A673 (cell line): ENCODE data around the gene TTLL7. TPM values are rescaled to one million over a fixed set of nuclear protein-coding genes. Genes with fewer than 3 reads are reported as not detected.

Source experiments
- BruUV-seq: library from RNA; stranded (reverse); fragments of 400-500 nt; replicated peaks from 2 replicates; lab custom pipeline; 2021; lab: Mats Ljungman, UMichigan
- CTCF ChIA-PET: fragments of 300-600 bp; sonication (Branson Sonifier 250); formaldehyde crosslinking; loops from one replicate; lab custom pipeline; 2022; ENCODE audit warnings: antibody characterized with exemption; lab: Charles Lee
- POLR2A ChIA-PET: fragments of 300-600 bp; sonication (Branson Sonifier 250); formaldehyde crosslinking; loops from one replicate; lab custom pipeline; 2022; ENCODE audit warnings: antibody characterized with exemption; ENCODE audit not compliant: low non-redundant PET; lab: Charles Lee
- DNase-seq: peaks from one replicate; pipeline ENCODE4 v3.0.0-alpha.2; 2015; ENCODE audit warnings: low spot score
- H3K27ac ChIP-seq: fragments of 200-600 bp; sonication (generic); 2 replicates; pipeline ENCODE4 v1.5.1; 2016; ENCODE audit warnings: mixed run types, low read depth, mild to moderate bottlenecking, mixed read lengths, antibody characterized with exemption, low read length; ENCODE audit not compliant: poor library complexity, severe bottlenecking
- H3K27me3 ChIP-seq: fragments of 200-600 bp; sonication (generic); replicated peaks from 2 replicates; pipeline ENCODE4 v1.6.1; 2017; ENCODE audit warnings: mixed run types, low read depth, mild to moderate bottlenecking, mixed read lengths, antibody characterized with exemption, low read length; ENCODE audit not compliant: insufficient read depth, poor library complexity
- H3K36me3 ChIP-seq: fragments of 200-600 bp; sonication (generic); 2 replicates; pipeline ENCODE4 v1.6.1; 2016; ENCODE audit warnings: mixed run types, mild to moderate bottlenecking, mixed read lengths, antibody characterized with exemption, low read length; ENCODE audit not compliant: insufficient read depth, poor library complexity, severe bottlenecking
- H3K4me1 ChIP-seq: fragments of 200-600 bp; sonication (generic); 2 replicates; pipeline ENCODE4 v1.6.1; 2017; ENCODE audit warnings: mixed run types, mild to moderate bottlenecking, mixed read lengths, antibody characterized with exemption, low read length; ENCODE audit not compliant: insufficient read depth, poor library complexity, severe bottlenecking
- H3K4me3 ChIP-seq: fragments of 200-600 bp; sonication (generic); 2 replicates; pipeline ENCODE4 v1.5.1; 2016; ENCODE audit warnings: low read depth, mixed run types, mild to moderate bottlenecking, mixed read lengths, low read length; ENCODE audit not compliant: poor library complexity, severe bottlenecking
- H3K9me3 ChIP-seq: fragments of 200-600 bp; sonication (generic); 2 replicates; pipeline ENCODE4 v1.6.1; 2016; ENCODE audit warnings: mixed run types, low read depth, mild to moderate bottlenecking, mixed read lengths, antibody characterized with exemption, low read length; ENCODE audit not compliant: poor library complexity, severe bottlenecking
- CTCF ChIP-seq: fragments of 300-800, 200-600 bp; sonication (generic); conservative IDR thresholded peaks from 2 replicates; pipeline ENCODE4 v1.5.1; 2017; ENCODE audit warnings: low read depth, mild to moderate bottlenecking, antibody characterized with exemption, low read length, moderate library complexity, mixed read lengths
- EZH2 ChIP-seq: fragments of 200-600 bp; sonication (generic); IDR thresholded peaks from 2 replicates; pipeline ENCODE4 v1.6.1; 2017; ENCODE audit warnings: borderline replicate concordance, low read depth, mild to moderate bottlenecking, mixed read lengths, antibody characterized with exemption, low read length; ENCODE audit not compliant: poor library complexity, severe bottlenecking
- intact Hi-C: fragments of 100-400 bp; cut with micrococcal nuclease; formaldehyde crosslinking; loops from one replicate; pipeline ENCODE4 v1.10.0; 2022; ENCODE audit not compliant: unreplicated experiment
- total RNA-seq: library from RNA; stranded (reverse); gene quantifications from 2 replicates; pipeline ENCODE4 v1.2.3, GENCODE V29; 2021

Gene TTLL7
- total RNA-seq, 1 experiment from 2014 or later = 34.2 TPM

- POLR2A ChIA-PET = no interaction called here
- no peaks in the 10 kb centered on the region for H3K36me3 ChIP-seq
- no peak overlapping the region for H3K27ac ChIP-seq
- no peaks in the 10 kb centered on the region for H3K4me1 ChIP-seq
- intact Hi-C loops = no loop called here
- no peak for DNase-seq
- no TSS peak for BruUV-seq
- H3K27me3 ChIP-seq = peaks cover 58% of the 10 kb centered on the region
- H3K9me3 ChIP-seq = no peaks in the 10 kb centered on the region
- no peak for TF ChIP-seq CTCF
- no peak for TF ChIP-seq EZH2
- H3K4me3 ChIP-seq = no peak overlapping the region
- CTCF ChIA-PET = no interaction called here
These were observed 166.7 kb downstream of the TTLL7 start for GRCh38 chr1:83832194-83832593.

GRCh38 chr1:83829106-83829505, 169.8 kb downstream of the TTLL7 start:
- Histone ChIP-seq H3K4me1 (no peaks in the 10 kb centered on the region), H3K4me3 (no peak overlapping the region), H3K9me3 (no peaks in the 10 kb centered on the region), H3K27ac (no peak overlapping the region), H3K27me3 (peaks cover 37% of the 10 kb centered on the region), H3K36me3 (no peaks in the 10 kb centered on the region)
- no peak for DNase-seq
- CTCF ChIA-PET = no interaction called here
- no TSS peak for BruUV-seq
- intact Hi-C loops = no loop called here
- no peak for TF ChIP-seq CTCF
- no peak for TF ChIP-seq EZH2
- POLR2A ChIA-PET = no interaction called here

GRCh38 chr1:83828456-83828855, 170.5 kb downstream of the TTLL7 start:
- Histone ChIP-seq H3K36me3 (no peaks in the 10 kb centered on the region), H3K9me3 (no peaks in the 10 kb centered on the region), H3K4me3 (no peak overlapping the region), H3K27ac (no peak overlapping the region), H3K27me3 (peaks cover 33% of the 10 kb centered on the region), H3K4me1 (no peaks in the 10 kb centered on the region)
- no peak for DNase-seq
- CTCF ChIA-PET = no interaction called here
- POLR2A ChIA-PET = no interaction called here
- intact Hi-C loops = no loop called here
- BruUV-seq = no TSS peak
- TF ChIP-seq CTCF = no peak
- TF ChIP-seq EZH2 = no peak
